ENCODE data around the gene VAV2. TPM values are rescaled to one million over a fixed set of nuclear protein-coding genes. Genes with fewer than 3 reads are reported as not detected.

VAV2 gene
- total RNA-seq, 1 donor from 2014 or later: 34.6 TPM

- Histone ChIP-seq H3K9me3 (no peaks in the 10 kb centered on the region), H3K27ac (no peak overlapping the region), H3K27me3 (no peaks in the 10 kb centered on the region), H3K4me1 (no peaks in the 10 kb centered on the region), H3K36me3 (peaks cover 69% of the 10 kb centered on the region), H3K4me3 (no peak overlapping the region)
- DNase-seq (no peak), ATAC-seq (no peak)
- TF ChIP-seq CTCF (IDR thresholded peaks at IDR 0.05): no peak
- intact Hi-C loops (cut with DNase I): no loop called here
These were observed 41.5 kb upstream of the VAV2 start for GRCh38 chr9:134033516-134034214.

- intact Hi-C loops (cut with DNase I): no loop called here
- TF ChIP-seq CTCF (IDR thresholded peaks at IDR 0.05): no peak
- H3K36me3 ChIP-seq: peaks cover 69% of the 10 kb centered on the region
These were observed 40.5 kb upstream of the VAV2 start for GRCh38 chr9:134032456-134033222.

GRCh38 chr9:134031783-134032182 lies 39.7 kb upstream of the VAV2 start:
- H3K27me3 ChIP-seq: no peaks in the 10 kb centered on the region
- ATAC-seq (no peak), DNase-seq (no peak)
- no peak overlapping the region for H3K4me3 ChIP-seq
- no peak overlapping the region for H3K27ac ChIP-seq
- intact Hi-C loops (cut with DNase I): no loop called here
- no peak for TF ChIP-seq CTCF (IDR thresholded peaks at IDR 0.05)
- no peaks in the 10 kb centered on the region for H3K4me1 ChIP-seq
- H3K9me3 ChIP-seq: no peaks in the 10 kb centered on the region
- H3K36me3 ChIP-seq: peaks cover 68% of the 10 kb centered on the region

More at GRCh38 chr9:134032456-134033222, 40.5 kb upstream of the VAV2 start:
- ATAC-seq (no peak), DNase-seq (no peak)
- Histone ChIP-seq H3K4me1 (no peaks in the 10 kb centered on the region), H3K27ac (no peak overlapping the region), H3K4me3 (no peak overlapping the region), H3K9me3 (no peaks in the 10 kb centered on the region), H3K27me3 (no peaks in the 10 kb centered on the region)

GRCh38 chr9:134030821-134031470 lies 38.8 kb upstream of the VAV2 start:
- H3K27ac ChIP-seq: no peak overlapping the region
- DNase-seq (no peak), ATAC-seq (no peak)
- TF ChIP-seq CTCF (IDR thresholded peaks at IDR 0.05): no peak
- intact Hi-C loops (cut with DNase I): no loop called here
- no peaks in the 10 kb centered on the region for H3K27me3 ChIP-seq
- no peak overlapping the region for H3K4me3 ChIP-seq
- H3K4me1 ChIP-seq: peaks cover 5% of the 10 kb centered on the region
- peaks cover 59% of the 10 kb centered on the region for H3K36me3 ChIP-seq
- no peaks in the 10 kb centered on the region for H3K9me3 ChIP-seq

- no peak for DNase-seq
- Histone ChIP-seq H3K4me1 (peaks cover 8% of the 10 kb centered on the region), H3K27ac (no peak overlapping the region), H3K36me3 (peaks cover 45% of the 10 kb centered on the region), H3K27me3 (no peaks in the 10 kb centered on the region), H3K9me3 (no peaks in the 10 kb centered on the region), H3K4me3 (no peak overlapping the region)
- intact Hi-C loops (cut with DNase I): no loop called here
- no peak for TF ChIP-seq CTCF (IDR thresholded peaks at IDR 0.05)
- ATAC-seq: no peak
These were observed 37.4 kb upstream of the VAV2 start for GRCh38 chr9:134029248-134030226.
